Measurements from ENCODE around the gene TPK1.
A peak's percentile ranks its signal among the peaks of the same experiment; 100 is the strongest.

Gene TPK1

GRCh38 chr7:144516729-144517525, 318.9 kb downstream of the TPK1 start:
- TF ChIP-seq JUND (IDR thresholded peaks at IDR 0.05; ENCODE audit: low read depth) = no peak
- in situ Hi-C loops (cut with HindIII; ENCODE audit: low pct_unique_long_range_greater_than_20kb, low sequenced_read_pairs) = no loop called here
- no peak for DNase-seq (ENCODE audit: low read depth in 1 of 2, low spot score in 1 of 2)

GRCh38 chr7:144513334-144513733, 322.5 kb downstream of the TPK1 start:
- TF ChIP-seq JUND (IDR thresholded peaks at IDR 0.05; ENCODE audit: low read depth) = no peak

GRCh38 chr7:144510621-144511020, 325.2 kb downstream of the TPK1 start:
- in situ Hi-C loops (cut with HindIII; ENCODE audit: low pct_unique_long_range_greater_than_20kb, low sequenced_read_pairs) = no loop called here
- no peak for TF ChIP-seq JUND (IDR thresholded peaks at IDR 0.05; ENCODE audit: low read depth)
- DNase-seq (ENCODE audit: low read depth in 1 of 2, low spot score in 1 of 2) = no peak

More at GRCh38 chr7:144513334-144513733, 322.5 kb downstream of the TPK1 start:
- in situ Hi-C loops (cut with HindIII; ENCODE audit: low pct_unique_long_range_greater_than_20kb, low sequenced_read_pairs) = no loop called here
- DNase-seq (ENCODE audit: low read depth in 1 of 2, low spot score in 1 of 2) = peak in 1 of 2 experiments; percentile 12

- TF ChIP-seq JUND (IDR thresholded peaks at IDR 0.05; ENCODE audit: low read depth) = no peak
- no peak for DNase-seq (ENCODE audit: low read depth in 1 of 2, low spot score in 1 of 2)
- in situ Hi-C loops (cut with HindIII; ENCODE audit: low pct_unique_long_range_greater_than_20kb, low sequenced_read_pairs) = no loop called here
Measured at GRCh38 chr7:144508702-144509101, 327.2 kb downstream of the TPK1 start.

- DNase-seq (ENCODE audit: low read depth in 1 of 2, low spot score in 1 of 2) = no peak
- in situ Hi-C loops (cut with HindIII; ENCODE audit: low pct_unique_long_range_greater_than_20kb, low sequenced_read_pairs) = no loop called here
- no peak for TF ChIP-seq JUND (IDR thresholded peaks at IDR 0.05; ENCODE audit: low read depth)
Measured at GRCh38 chr7:144503215-144503614, 332.6 kb downstream of the TPK1 start.

- no peak for DNase-seq (ENCODE audit: low read depth in 1 of 2, low spot score in 1 of 2)
- no peak for TF ChIP-seq JUND (IDR thresholded peaks at IDR 0.05; ENCODE audit: low read depth)
- in situ Hi-C loops (cut with HindIII; ENCODE audit: low pct_unique_long_range_greater_than_20kb, low sequenced_read_pairs) = no loop called here
Measured at GRCh38 chr7:144500225-144500624, 335.6 kb downstream of the TPK1 start.

DNA sequence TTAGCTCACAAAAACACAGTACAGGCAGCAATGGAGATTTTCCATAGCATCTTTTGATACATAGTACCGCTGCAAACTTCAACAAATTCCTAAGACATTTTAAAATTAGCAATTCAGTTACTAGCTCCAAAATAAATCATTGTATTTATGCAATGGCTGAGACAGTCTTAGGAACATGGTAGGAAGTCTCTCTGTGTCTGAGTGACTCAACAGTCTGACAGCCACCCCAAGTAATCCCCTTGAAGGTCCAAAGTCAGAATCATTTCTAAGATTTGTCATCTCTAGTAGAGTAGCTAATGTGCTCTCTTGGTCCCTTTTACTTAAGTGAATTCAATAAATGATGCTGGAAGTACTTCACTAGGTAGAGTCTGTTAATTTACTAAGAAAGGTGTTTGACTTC, 338.6 kb downstream of the TPK1 start:
- TF ChIP-seq JUND (IDR thresholded peaks at IDR 0.05; ENCODE audit: low read depth) = no peak
- no peak for DNase-seq (ENCODE audit: low read depth in 1 of 2, low spot score in 1 of 2)
- in situ Hi-C loops (cut with HindIII; ENCODE audit: low pct_unique_long_range_greater_than_20kb, low sequenced_read_pairs) = no loop called here

DNA sequence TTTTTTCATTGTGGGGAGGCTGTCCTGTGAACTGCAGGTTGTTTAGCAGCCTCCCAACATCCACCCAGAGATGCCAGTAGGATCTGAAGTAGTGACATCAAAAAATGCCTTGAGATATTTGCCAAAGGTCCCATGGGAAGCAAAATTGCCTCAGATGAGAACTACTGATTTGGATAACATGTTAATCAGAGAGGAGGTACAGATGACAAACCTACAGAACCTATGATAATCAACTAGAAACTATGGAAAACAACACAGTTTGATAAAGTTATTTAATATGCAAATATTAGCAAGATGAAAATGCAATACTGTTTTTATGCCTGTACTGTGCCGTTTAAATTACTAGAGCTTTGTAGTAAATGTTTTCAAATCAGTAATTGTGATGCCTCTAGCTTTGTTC, 341.5 kb downstream of the TPK1 start:
- no peak for DNase-seq (ENCODE audit: low read depth in 1 of 2, low spot score in 1 of 2)
- in situ Hi-C loops (cut with HindIII; ENCODE audit: low pct_unique_long_range_greater_than_20kb, low sequenced_read_pairs) = no loop called here
- TF ChIP-seq JUND (IDR thresholded peaks at IDR 0.05; ENCODE audit: low read depth) = no peak

DNA sequence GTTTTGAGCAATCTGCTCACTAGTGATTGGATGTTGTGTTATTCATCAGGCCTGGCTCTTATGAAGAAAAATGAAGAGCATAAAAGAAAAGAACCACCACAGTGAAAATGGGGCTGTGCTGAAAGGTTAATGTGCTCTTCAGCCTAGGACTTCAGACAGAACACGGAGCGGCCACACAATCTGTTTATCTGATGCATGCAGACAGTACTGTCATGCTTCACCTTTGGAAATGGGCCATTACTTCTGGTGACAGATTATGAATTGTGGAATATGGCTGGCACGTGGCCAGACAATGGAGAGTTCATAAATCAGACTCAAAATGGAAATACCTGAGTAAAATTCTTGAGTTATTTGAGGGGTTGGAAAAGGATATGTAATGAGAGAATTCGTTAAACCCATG, 346.3 kb downstream of the TPK1 start:
- in situ Hi-C loops (cut with HindIII; ENCODE audit: low pct_unique_long_range_greater_than_20kb, low sequenced_read_pairs) = no loop called here
- no peak for TF ChIP-seq JUND (IDR thresholded peaks at IDR 0.05; ENCODE audit: low read depth)
- no peak for DNase-seq (ENCODE audit: low read depth in 1 of 2, low spot score in 1 of 2)

DNA sequence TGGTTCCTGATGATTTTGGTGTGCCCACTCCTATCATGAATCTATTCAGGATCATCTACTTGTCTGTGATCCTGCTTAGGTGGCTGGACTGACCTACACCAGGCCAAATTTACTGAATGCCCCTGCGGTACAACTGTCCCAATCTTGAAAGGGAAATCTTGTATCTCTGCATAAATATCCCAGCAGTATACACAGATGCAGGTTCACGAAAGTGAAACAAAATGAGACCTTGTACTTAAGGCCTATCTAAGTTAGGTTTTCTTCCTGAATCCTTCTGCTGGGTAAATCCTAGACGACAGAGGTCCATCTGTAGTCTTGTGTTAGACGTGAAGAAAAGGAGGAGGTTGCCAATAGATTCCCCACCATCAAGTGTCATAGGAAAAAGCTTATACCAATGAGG, 346.9 kb downstream of the TPK1 start:
- TF ChIP-seq JUND (IDR thresholded peaks at IDR 0.05; ENCODE audit: low read depth) = no peak
- DNase-seq (ENCODE audit: low read depth in 1 of 2, low spot score in 1 of 2) = no peak
- in situ Hi-C loops (cut with HindIII; ENCODE audit: low pct_unique_long_range_greater_than_20kb, low sequenced_read_pairs) = no loop called here

DNA sequence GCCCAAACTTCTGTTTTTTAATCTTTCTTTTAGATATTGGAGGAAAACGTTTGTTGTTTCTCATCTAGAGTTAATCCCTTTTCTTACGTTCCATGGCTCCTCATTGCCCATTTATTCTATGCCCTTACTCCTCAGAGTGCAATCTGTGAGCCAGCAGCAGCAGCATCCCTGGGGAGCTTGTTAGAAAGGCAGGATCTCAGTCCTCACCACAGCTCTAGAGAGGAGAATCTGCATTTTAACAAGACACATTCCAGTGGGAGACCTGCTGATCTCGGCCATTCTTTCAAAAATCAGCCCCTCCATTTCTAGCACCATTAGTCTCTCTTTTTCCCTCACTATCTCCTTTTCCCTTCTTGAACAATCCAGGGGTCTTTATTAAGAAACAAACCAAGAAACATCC, 348.0 kb downstream of the TPK1 start:
- in situ Hi-C loops (cut with HindIII; ENCODE audit: low pct_unique_long_range_greater_than_20kb, low sequenced_read_pairs) = no loop called here
- DNase-seq (ENCODE audit: low read depth in 1 of 2, low spot score in 1 of 2) = no peak
- TF ChIP-seq JUND (IDR thresholded peaks at IDR 0.05; ENCODE audit: low read depth) = no peak

DNA sequence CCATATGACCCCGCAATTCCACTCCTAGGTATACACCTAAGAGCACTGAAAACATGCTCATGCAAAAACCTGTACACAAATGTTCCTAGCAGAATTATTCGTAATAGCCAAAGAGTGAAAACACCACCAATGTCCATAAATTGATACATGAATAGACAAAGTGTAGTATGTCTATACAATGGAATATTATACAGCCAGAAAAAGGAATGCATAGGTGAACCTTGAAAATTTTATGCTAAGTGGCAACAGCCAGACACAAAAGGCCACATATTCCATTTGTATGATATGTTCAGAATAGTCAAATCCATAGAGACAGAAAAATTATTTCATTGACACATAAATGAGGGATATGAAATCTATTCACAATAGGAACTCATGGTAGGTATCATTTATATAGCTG, 351.4 kb downstream of the TPK1 start:
- in situ Hi-C loops (cut with HindIII; ENCODE audit: low pct_unique_long_range_greater_than_20kb, low sequenced_read_pairs) = no loop called here
- no peak for TF ChIP-seq JUND (IDR thresholded peaks at IDR 0.05; ENCODE audit: low read depth)
- DNase-seq (ENCODE audit: low read depth in 1 of 2, low spot score in 1 of 2) = no peak

DNA sequence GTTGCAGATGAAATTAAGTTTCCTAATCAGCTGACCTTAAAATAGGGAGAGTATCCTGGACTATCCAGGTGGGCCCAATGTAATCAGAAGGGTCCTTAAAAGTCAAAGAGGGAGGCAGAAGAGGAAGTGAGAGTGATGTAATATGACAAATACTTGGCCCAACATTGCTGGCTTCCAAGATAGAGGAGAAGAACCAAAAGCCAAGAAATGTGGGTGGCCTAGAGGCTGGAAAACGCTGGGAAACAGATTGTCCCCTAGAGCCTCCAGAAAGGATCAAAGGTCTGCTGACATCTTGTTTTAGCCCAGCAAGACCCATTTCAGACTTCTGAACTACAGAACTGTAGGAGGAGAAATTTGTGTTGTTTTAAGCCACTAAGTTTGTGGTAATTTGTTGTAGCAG, 352.7 kb downstream of the TPK1 start:
- DNase-seq (ENCODE audit: low read depth in 1 of 2, low spot score in 1 of 2) = no peak
- in situ Hi-C loops (cut with HindIII; ENCODE audit: low pct_unique_long_range_greater_than_20kb, low sequenced_read_pairs) = no loop called here
- TF ChIP-seq JUND (IDR thresholded peaks at IDR 0.05; ENCODE audit: low read depth) = no peak

GRCh38 chr7:144481833-144482232, 354.0 kb downstream of the TPK1 start:
- in situ Hi-C loops (cut with HindIII; ENCODE audit: low pct_unique_long_range_greater_than_20kb, low sequenced_read_pairs) = no loop called here
- DNase-seq (ENCODE audit: low read depth in 1 of 2, low spot score in 1 of 2) = no peak
- no peak for TF ChIP-seq JUND (IDR thresholded peaks at IDR 0.05; ENCODE audit: low read depth)

Measured in T47D (cell line).